Heart left ventricle (tissue), 16 donors: Measurements from ENCODE around the gene KRT73. TPM values are rescaled to one million over a fixed set of nuclear protein-coding genes. Genes with fewer than 3 reads are reported as not detected.

Source experiments
- ATAC-seq, 4 donors: fragments of 200-7000 bp; cut with Tn5 transposase; one replicate each; pipeline ENCODE4 v1.9.1; 2020 to 2022; ENCODE audit warnings: moderate library complexity in 4 of 4, mild to moderate bottlenecking in 3 of 4, moderate number of reproducible peaks in 1 of 4
- DNase-seq, 5 donors: peaks; one replicate each; pipeline ENCODE4 v3.0.0-alpha.2; 2020
- H3K27ac ChIP-seq, 12 donors: fragments of 200-600 bp; sonication (generic) in 4 of 12; one replicate each; pipeline versions ENCODE4 v1.5.0 to v1.8.0; 2016 to 2022; ENCODE audit warnings: mild to moderate bottlenecking in 2 of 12
- H3K27me3 ChIP-seq, 9 donors: fragments of 200-600 bp; sonication (generic) in 2 of 9; one replicate each; pipeline versions ENCODE4 v1.5.1 to v1.8.0; 2016 to 2022; ENCODE audit warnings: mild to moderate bottlenecking in 3 of 9
- H3K36me3 ChIP-seq, 9 donors: fragments of 200-600 bp; sonication (generic) in 2 of 9; one replicate each; pipeline versions ENCODE4 v1.5.0 to v1.8.0; 2018 to 2022; ENCODE audit warnings: mild to moderate bottlenecking in 2 of 9
- H3K4me1 ChIP-seq, 12 donors: fragments of 200-600 bp; sonication (generic) in 4 of 12; one replicate each; pipeline versions ENCODE4 v1.5.0 to v1.8.0; 2016 to 2022; ENCODE audit warnings: mild to moderate bottlenecking in 3 of 12
- H3K4me3 ChIP-seq, 12 donors: fragments of 200-600 bp; sonication (generic) in 4 of 12; one replicate each; pipeline versions ENCODE4 v1.5.0 to v1.8.0; 2017 to 2022; ENCODE audit warnings: mild to moderate bottlenecking in 9 of 12, moderate library complexity in 4 of 12
- H3K9me3 ChIP-seq, 12 donors: fragments of 200-600 bp; sonication (generic) in 4 of 12; one replicate each; pipeline versions ENCODE4 v1.5.0 to v1.8.0; 2016 to 2022; ENCODE audit warnings: mild to moderate bottlenecking in 1 of 12
- CTCF ChIP-seq, 12 donors: fragments of 200-600 bp; sonication (generic) in 4 of 12; IDR thresholded peaks; one replicate each; pipeline versions ENCODE4 v1.5.0 to v1.8.0; 2018 to 2022; ENCODE audit warnings: antibody characterized with exemption in 12 of 12, mild to moderate bottlenecking in 5 of 12
- POLR2A ChIP-seq, 2 donors: fragments of 450-650 bp; IDR thresholded peaks; one replicate each; pipeline ENCODE4 v1.6.1; 2017; ENCODE audit warnings: antibody characterized with exemption in 2 of 2, mild to moderate bottlenecking in 2 of 2, moderate library complexity in 2 of 2
- WGBS, 4 donors: extraction: QIAGEN DNeasy Blood & Tissue Kit in 2 of 4; methylation state at CpG; one replicate each; pipeline versions ENCODE4 v1.1.5 to v1.1.7; 2013 to 2018; 5-methylcytosine and 5-hydroxymethylcytosine counted together
- intact Hi-C, 10 donors: fragments of 100-400 bp; cut with DNase I; formaldehyde crosslinking; loops; one replicate each; pipeline versions ENCODE4 v1.11.1 to v1.14.2; 2022
- polyA plus RNA-seq, 2 donors: library from polyadenylated mRNA; stranded (reverse); fragments of 200-250 nt; gene quantifications; one replicate each; pipeline ENCODE4 v1.2.3, GENCODE V29; 2013
- total RNA-seq, 9 donors: library from RNA; depleted of rRNA in 2 of 9; stranded (reverse); fragments of >200 nt in 2 of 9; fragmentation: NEBNext Ultra II Directional in 3 of 9; extraction: Animal tissue kit (Norgen Biotek cat#: 25700) in 3 of 9; gene quantifications; one replicate each; pipeline versions ENCODE4 v1.1.0 to v1.2.4, GENCODE V29; 2016 to 2023
- donor health status: ischemic (EF 13 %, LVEDD 7.1; RV severe dilation, severe dysfunction).
- donor health status: healthy with polysubstance abuse.
- donor health status: DM: no; HTN: yes; CAD: no.
- donor health status: DM: no; HTN: no; CAD: no.
- donor health status: ischemic (EF 25% LVEDD 6.9; RV normal size, moderate dysfunction).
- donor health status: ischemic (EF 25% LVEDD 5.7; RV mildly dilated, moderate dysfunction).
- donor health status: healthy.
- donor health status: DM: yes; HTN: yes; CAD: no.
- donor health status: ischemic (EF 35%, LVEDD 5.7; RV mildly dilated, moderate dysfunction).
- donor health status: nonischemic (EF 11% LVEDD 7.7; RV severe dilation, severe dysfunction).
- donor health status: DM: yes; HTN: yes; CAD: no.
- donor health status: PGD.
- donor health status: ischemic (EF 29% LVEDD 5.4; RV normal size, mild dysfunction).
- donor health status: nonischemic (EF 23%, LVEDD 6.1; RV moderate dilation, normal function).

Gene KRT73
- total and polyA plus RNA-seq, 11 donors, result not detected

DNA sequence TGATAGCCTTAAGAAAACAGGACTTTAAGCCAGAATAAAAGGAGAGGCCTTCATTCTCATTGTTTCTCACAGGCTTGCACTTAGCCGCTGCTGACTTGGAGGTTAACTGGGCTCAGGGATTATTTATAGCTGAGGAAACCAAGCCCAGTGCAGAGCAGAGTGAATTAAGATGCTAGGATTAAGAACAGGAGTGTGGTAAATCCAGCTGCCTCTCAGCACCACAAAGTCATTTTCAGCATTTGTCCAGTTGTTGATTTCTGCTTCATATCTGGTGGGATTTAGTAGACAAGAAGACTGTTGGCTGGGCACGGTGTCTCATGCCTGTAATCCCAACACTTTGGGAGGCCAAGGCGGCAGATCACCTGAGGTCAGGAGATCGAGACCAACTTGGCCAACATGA lies 14.3 kb upstream of the KRT73 start:
- Histone ChIP-seq H3K9me3 (no peaks in the 10 kb centered on the region), H3K27ac (no peak overlapping the region), H3K36me3 (no peaks in the 10 kb centered on the region), H3K4me1 (peaks cover 0 to 3% (median 0%) of the 10 kb centered on the region in 12 donors), H3K27me3 (peaks cover 0 to 13% (median 0%) of the 10 kb centered on the region in 9 donors), H3K4me3 (no peak overlapping the region)
- WGBS, 4 donors, result 76 to 90% (median 81%) methylated on average over 4 of the region's 4 CpGs
- no peak for TF ChIP-seq POLR2A (IDR thresholded peaks at IDR 0.05)
- TF ChIP-seq CTCF (IDR thresholded peaks at IDR 0.05), result no peak
- intact Hi-C loops, result no loop called here
- no peak for DNase-seq
- no peak for ATAC-seq

DNA sequence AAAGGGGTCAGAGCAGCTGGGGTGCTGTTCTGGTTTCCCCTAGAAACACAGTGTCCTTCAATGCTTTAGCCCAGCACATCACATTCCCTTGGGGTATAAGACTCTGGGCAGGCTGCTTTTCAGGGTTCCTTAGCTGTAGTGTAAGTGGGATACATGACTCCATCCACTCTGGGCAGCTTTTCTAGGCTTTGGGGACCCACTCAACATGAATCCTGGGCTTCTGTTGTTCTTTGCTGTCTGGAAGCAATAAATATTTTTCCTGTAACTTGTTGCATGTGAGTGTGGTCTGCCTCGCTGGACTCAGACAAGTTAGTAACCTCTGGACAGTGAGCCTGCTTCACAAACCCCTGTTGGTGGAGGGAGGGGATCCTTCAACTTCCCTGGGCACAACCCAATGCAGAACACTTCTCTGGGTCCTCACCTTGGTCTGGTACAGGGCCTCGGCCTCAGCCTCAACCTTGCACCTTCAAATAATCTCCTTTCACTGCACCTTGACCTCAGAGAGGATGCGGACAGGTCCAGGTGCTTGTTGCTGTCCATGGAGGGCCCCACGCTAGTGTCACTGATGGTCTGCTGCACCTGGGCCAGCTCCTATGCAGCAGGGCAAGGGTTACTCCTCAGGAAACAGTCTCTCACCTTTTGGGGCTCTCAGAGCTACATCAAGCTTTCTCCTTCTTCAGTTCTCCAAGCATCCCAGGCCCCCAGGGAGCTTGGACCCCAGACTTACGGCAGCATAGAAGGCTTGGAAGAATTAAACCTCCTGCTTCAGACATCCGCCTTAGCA lies 13.5 kb upstream of the KRT73 start:
- ATAC-seq (no peak), DNase-seq (no peak)
- Histone ChIP-seq H3K9me3 (no peaks in the 10 kb centered on the region), H3K4me1 (peaks cover 0 to 3% (median 0%) of the 10 kb centered on the region in 12 donors), H3K36me3 (no peaks in the 10 kb centered on the region), H3K4me3 (no peak overlapping the region), H3K27me3 (peaks cover 0 to 13% (median 0%) of the 10 kb centered on the region in 9 donors), H3K27ac (no peak overlapping the region)
- TF ChIP-seq CTCF (IDR thresholded peaks at IDR 0.05) (no peak), POLR2A (IDR thresholded peaks at IDR 0.05) (no peak)
- intact Hi-C loops, result no loop called here
- WGBS, 4 donors, result 80 to 91% (median 83%) methylated on average over 6 of the region's 6 CpGs

- WGBS, 4 donors, result 45 to 68% (median 54%) methylated on average over 3 to 4 of the region's 4 CpGs
- peaks cover 0 to 13% (median 0%) of the 10 kb centered on the region in 9 donors for H3K27me3 ChIP-seq
- DNase-seq (no peak), ATAC-seq (no peak)
- H3K36me3 ChIP-seq, result no peaks in the 10 kb centered on the region
- intact Hi-C loops, result no loop called here
- H3K4me3 ChIP-seq, result no peak overlapping the region
- H3K27ac ChIP-seq, result no peak overlapping the region
- peaks cover 0 to 3% (median 0%) of the 10 kb centered on the region in 12 donors for H3K4me1 ChIP-seq
- no peak for TF ChIP-seq CTCF (IDR thresholded peaks at IDR 0.05)
- no peak for TF ChIP-seq POLR2A (IDR thresholded peaks at IDR 0.05)
- no peaks in the 10 kb centered on the region for H3K9me3 ChIP-seq
These were observed 12.9 kb upstream of the KRT73 start for GRCh38 chr12:52631264-52631663.

GRCh38 chr12:52630599-52631200 lies 12.3 kb upstream of the KRT73 start:
- Histone ChIP-seq H3K4me3 (no peak overlapping the region), H3K27ac (no peak overlapping the region), H3K4me1 (peaks cover 0 to 3% (median 0%) of the 10 kb centered on the region in 12 donors), H3K9me3 (no peaks in the 10 kb centered on the region), H3K27me3 (peaks cover 0 to 13% (median 0%) of the 10 kb centered on the region in 9 donors), H3K36me3 (no peaks in the 10 kb centered on the region)
- intact Hi-C loops, result no loop called here
- ATAC-seq, result no peak
- no peak for TF ChIP-seq POLR2A (IDR thresholded peaks at IDR 0.05)
- no peak for TF ChIP-seq CTCF (IDR thresholded peaks at IDR 0.05)
- WGBS, 4 donors, result 62 to 70% (median 67%) methylated on average over 4 of the region's 4 CpGs
- no peak for DNase-seq
